Globus pallidus (tissue), 1 donor: ENCODE measurements around the gene JAGN1.
"Not testable (repeated sequence)": the region's sequence is repeated elsewhere in the genome, so short reads cannot be mapped to it uniquely, and the experiment has no call there.

Source experiments
- DNase-seq: peaks from one replicate; pipeline ENCODE4 v3.0.0-alpha.2; 2015; ENCODE audit warnings: low spot score

JAGN1 gene

DNA sequence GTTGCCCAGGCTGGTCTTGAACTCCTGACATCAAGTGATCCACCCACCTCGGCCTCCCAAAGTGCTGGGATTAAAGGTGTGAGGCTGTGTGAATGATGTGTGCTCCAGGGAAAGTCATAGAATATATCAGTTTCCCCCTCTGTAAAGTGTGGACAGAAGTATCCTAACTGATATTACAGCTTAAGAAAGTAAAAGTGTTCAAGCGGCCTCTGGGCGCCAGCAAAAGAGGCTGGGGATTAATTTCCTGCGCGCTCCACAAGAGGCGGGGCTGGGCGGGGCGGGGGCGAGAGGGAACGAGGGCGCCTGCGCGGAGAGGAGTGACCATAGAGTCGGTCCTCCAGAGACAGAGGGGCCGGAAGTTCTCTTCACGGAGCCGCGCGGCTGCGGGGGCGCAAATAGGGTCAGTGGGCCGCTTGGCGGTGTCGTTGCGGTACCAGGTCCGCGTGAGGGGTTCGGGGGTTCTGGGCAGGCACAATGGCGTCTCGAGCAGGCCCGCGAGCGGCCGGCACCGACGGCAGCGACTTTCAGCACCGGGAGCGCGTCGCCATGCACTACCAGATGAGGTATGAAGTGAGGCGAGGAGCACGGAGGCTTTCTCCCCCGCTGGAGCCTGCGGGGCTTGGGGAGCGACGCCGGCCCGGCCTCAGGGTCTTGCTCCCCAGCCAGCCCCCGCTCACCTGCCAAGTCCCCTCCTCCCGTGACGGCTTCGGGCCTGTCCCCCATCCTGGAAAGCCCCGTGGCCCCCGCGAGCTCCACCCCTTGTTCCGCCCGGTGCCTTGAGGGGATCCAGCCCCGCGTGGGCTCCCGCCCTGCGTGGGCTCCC is at the start of gene JAGN1:
Gene JAGN1 (plus strand): TSS at position 362 of the 823 bp plus-strand sequence. CDS start 113 bp downstream, at position 475.
- peak; percentile 87 for DNase-seq

DNA sequence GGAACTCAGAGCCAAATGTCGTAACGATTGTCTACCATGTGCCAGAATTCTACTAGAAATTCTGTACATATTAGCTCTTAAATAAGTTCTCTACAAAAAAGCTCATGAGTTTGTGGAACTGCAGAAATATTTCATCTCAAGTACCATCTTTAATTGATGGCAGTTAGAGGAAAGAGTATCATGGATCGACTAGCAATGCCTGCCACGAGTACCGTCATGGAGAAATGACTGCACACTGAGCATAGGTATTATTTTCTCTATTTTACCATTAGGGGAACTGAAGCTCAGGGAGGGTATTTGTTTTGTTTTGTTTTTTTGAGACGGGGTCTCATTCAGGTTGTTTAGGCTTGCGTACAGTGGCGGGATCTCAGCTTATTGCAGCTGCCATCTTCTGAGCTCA is 49.4 kb upstream of the JAGN1 start:
- DNase-seq = no peak

DNA sequence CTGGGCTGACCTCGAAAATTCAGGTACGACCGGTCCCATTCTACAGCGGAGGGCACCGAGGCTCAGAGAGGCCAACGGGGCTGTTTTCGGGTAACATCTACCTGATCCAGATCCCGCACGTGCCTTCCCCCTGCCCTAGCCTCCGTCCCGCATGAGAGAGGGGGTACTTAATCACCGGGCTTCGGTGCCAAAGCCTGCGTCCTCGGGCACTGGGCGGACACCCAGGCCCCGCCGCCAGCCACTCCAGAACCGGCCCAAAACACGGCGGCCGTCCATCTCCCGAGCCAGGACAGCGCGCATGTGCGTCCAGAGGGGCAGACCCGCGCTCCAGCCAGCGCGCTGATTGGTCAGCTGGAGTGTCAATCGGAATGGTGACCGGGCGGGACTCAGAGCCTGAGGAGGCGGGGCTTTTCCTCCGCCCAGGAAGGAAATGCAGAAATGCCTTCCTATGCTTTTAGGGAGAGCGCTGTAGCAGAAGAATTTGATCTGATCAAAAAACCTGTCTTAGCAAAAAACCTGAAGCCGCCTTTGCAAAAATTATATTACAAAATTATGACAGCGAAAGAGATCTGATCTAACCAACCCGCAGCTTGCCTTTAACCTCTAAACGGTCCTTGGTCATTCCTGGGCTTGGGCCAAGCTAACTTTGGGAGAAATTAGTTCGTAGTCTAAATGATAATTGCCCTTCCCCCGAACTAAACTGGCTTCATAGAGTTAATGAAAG is 46.5 kb upstream of the JAGN1 start, which contains the start of gene RPUSD3:
Gene RPUSD3 (minus strand): TSS at position 294 of the 724 bp plus-strand sequence. CDS start 18 bp downstream, at position 276.
- DNase-seq = peak; percentile 96

DNA sequence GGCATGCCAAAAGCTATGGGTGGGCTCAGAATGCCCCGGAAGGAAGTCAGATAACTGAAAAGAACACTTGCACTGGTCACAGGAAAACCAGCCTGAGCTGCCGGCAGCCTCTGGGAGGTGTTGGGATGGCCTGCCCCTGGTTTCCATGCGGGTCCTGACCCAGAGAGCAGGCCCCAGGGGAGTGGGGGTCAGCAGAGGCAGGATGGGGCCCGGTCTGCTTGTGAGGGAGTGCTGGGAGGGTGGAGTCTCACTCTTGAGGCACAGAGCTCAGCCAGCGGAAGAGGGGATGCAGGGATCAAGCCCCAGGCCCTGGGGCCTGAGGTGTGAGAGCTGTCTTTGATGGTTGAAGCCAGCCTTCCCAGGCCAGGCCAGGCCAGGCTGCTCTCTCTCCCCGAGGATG is 44.2 kb upstream of the JAGN1 start:
- DNase-seq = no peak

DNA sequence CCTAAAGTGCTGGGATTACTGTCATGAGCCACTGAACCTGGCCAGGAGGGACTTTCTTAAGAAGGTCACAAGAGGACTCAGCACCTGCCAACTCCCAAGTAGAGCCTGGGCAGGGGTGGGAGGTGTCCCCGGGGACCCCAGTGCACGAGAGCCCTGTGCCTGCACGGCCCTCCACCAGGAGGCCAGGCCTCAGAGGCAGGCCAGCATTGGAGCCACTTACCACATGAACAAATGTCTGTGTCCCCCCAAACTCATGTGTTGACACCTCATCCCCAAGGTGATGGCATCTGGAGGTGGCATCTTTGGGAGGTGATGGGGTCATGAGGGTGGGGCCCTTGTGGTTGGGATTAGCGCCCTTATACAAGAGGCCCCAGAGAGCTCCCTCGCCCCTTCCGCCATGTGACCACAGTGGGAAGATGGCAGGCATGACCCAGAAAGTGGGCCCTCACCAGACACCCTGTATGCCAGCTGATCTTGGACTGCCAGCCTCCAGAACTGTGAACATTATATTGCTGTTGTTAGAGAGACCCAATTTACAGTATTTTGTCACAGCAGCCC is 43.4 kb upstream of the JAGN1 start:
- no peak for DNase-seq

DNA sequence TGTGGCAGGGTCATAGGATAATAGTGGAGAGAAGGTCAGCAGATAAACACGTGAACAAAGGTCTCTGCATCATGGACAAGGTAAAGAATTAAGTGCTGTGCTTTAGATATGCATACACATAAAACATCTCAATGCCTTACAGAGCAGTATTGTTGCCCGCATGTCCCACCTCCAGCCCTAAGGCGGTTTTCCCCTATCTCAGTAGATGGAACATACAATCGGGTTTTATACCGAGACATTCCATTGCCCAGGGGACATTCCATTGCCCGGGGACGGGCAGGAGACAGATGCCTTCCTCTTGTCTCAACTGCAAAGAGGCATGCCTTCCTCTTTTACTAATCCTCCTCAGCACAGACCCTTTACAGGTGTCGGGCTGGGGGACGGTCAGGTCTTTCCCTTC is 42.5 kb upstream of the JAGN1 start:
- DNase-seq = not testable (repeated sequence)

DNA sequence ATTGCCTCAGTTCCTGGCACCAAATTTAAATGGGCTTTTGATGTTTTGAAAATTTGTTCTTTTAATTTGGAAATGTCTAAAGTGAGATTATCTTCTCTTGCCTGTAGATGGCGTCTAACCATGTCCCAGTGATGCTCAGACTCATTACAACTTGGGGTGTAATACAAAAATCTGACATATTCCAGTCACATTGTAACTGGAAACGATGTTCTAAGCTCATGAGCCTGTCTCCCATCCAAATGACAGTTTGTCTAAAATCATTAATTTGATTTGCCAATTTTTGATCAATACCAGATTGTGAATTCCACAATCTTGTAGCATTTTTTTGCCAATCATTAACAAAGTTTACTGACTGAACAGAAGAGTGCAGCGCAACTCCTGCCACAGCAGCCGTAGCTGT is 41.5 kb upstream of the JAGN1 start:
- DNase-seq = not testable (repeated sequence)

DNA sequence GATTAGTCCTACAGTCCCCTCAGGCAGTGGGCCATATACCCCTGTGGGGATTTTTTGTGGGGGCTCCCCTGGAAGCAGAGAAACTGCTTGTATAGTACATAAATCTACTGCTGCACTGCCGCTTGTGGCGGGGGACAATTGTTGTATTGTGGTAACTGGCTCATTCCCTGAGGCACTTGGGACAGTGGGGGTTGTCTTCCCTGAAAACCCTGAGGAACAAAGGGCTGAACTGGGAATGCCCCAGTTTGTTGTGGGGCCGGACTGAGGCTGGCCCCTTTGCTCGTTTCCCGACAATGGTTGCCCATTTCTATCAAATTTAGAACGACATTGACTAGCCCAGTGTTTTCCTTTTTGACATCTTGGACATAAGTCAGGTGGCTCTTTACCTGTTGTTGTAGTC is 39.0 kb upstream of the JAGN1 start:
- peak; percentile 20 for DNase-seq

DNA sequence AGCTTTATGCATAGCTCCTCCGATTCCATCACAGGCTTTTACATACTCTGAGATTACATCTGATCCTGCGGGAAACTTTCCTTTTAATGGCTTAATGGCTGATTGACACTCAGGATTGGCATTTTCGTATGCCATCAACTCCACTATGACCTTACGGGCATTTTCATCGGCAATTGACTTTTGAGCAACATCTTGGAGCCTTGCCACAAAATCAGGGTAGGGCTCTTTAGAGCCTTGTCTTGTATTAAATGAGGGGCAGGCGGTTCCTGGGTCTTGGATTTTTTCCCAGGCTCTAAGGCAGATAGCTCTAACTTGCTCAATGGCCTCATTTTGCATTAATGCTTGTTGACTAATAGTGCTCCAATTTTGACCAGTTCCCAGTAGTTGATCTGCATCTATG is 38.5 kb upstream of the JAGN1 start:
- DNase-seq = not testable (repeated sequence)

DNA sequence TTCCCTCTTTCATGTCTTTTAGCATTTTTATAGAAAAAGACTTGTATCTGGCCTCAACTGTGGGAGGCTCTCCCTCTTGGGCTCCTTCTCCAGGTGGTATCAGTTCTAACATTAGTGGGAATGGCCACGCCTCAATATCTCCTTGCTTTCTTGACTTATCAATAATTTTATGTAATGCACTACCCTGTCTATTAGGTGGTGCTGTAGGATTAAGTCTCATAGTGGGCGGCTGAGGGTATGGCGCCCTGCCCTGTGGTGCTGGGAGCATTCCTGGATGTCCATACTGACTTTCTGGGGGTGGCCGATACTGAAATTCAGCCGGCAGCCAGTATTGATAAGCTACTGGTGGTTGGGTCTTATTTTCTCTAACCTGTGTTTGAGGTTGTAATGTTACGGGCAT is 37.9 kb upstream of the JAGN1 start:
- no peak for DNase-seq

DNA sequence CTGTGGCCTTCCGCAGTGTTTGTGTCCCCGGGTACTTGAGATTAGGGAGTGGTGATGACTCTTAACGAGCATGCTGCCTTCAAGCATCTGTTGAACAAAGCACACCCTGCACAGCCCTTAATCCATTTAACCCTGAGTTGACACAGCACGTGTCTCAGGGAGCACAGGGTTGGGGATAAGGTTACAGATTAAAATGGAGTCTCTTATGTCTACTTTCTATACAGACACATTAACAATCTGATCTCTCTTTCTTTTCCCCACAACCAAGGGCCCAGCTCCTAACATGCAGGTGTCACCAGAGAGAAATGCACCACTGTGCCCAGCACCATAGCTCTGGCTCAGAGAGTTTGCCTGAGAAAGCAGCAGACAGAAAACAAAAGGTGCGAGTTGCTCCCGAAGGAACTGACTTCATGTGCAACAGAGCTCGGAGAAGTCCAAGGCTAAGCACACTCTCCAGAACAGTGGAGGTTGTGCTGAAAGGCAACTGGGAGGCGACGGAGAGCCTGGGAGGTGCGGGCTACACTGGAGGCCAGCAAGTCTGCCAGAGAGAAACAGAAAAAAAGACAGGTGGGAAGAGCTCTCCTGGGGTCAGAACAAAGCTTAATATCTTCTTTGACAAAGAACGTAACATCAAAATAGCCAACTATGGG is 36.0 kb upstream of the JAGN1 start:
- not testable (repeated sequence) for DNase-seq

DNA sequence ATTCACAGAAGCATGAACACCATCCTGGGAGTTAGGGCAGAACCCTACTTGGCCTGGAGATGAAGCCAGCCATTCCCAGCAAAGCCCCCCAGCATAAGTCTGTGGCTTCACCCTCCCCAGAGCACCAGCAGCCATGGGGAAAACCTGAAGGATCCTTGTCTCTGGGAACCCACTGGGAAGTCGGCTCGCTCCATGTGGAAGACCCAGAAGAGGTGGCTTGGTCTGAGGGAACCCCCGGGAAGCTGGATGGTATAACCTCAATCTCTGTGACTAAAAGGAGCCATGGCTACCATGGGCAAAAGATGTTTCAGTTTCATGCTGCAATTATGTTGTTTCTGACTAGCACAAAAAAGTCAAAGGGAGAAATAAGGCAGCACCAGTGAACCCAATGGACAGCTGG is 34.8 kb upstream of the JAGN1 start:
- no peak for DNase-seq

DNA sequence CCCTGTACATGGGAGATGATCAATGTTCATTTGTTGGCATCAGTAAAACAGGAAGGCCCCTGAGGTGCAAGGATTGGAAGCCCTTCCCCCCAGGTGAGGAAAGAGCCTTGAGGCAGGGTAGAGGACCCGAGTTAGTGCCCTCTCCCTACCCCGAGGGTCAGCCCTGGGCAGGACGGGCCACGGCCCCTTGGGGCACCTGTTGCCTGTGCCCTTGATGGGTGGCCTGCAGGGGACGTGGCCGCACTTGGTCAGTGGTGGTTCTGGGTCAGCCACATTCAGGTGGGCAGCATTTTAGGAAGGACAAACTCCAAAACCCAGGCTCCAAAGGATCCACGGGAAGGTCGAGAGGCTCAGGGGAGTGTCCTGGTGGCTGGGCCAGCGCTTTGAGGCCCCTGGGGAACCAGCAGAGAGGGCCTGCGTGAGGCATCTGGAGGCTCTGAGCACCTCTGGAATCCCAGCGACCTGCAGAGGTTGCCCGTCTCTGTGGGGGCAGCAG is 30.8 kb upstream of the JAGN1 start:
- DNase-seq = no peak

DNA sequence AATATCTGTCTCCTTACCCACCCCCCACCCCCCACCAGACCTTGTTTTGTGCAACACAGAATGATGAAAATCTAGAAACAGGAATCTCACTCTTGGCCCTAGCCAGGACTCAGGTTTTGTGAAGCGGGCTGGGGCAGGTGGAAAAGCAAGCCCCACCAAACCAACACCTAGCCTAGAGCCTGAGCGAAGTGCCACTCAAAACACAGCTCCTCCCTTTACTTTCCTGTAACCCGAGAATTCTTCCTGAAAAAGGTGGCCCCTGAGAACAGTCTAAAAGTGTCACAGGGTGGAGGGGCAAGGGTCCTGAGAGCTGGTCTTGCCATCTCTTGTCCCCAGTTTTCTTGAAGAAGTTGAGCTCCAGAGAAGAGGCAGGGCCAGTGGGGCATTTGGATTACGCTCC is 29.2 kb upstream of the JAGN1 start:
- no peak for DNase-seq

DNA sequence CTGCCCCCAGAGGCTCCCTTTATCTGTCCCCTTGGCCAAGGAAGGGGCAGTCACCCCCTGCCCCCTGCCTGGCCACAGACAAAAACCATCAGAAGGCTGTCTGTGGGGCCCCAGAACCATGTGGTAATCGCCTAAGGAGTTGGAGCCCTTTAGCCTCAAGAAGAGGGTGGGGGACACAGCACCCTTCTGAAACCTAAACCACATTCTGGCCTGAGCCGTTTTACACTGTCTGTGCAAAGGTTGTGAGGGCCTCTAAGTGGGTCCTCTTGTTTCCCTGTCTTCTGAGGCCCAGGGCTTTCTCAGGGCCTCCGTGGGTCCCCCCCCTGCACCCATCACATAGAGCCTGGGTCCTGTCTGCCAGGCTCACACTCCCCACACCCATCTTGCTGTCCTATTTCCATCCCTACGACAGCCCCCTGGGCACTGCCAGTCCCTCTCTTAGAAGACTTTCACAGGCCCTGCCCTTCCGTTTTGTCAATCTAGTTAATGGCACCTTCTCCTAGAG is 28.7 kb upstream of the JAGN1 start:
- no peak for DNase-seq

DNA sequence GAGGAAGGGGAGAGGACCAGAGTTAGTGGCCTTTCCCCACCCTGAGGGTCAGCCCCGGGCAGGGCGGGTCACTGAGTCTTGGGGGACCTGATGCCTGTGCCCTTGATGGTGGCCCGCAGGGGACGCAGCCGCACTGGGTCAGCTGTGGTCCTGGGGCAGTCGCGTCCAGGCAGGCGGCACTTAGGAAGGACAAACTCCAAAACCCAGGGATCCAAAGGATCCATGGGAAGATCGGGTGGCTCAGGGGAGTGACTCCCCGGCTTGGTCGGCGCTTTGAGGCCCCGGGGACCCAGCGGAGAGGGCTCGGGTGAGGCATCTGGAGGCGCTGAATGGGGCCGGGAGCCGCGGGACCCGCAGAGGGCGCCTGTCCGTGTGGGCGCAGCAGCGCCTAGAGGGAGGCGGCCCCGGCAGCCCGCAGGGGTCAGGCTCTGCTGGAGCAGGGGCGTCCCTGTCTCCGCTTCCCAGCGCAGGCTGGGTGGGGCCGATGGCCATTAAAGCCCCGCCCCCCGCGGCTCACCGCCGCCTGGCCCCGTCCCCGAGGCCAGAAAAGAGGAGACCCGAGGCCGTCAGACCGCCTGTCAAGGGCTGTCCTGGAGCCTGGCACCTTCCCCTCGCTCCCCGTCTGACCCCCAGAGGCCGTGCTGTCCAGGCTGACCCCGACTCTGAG is 27.9 kb upstream of the JAGN1 start:
- no peak for DNase-seq

DNA sequence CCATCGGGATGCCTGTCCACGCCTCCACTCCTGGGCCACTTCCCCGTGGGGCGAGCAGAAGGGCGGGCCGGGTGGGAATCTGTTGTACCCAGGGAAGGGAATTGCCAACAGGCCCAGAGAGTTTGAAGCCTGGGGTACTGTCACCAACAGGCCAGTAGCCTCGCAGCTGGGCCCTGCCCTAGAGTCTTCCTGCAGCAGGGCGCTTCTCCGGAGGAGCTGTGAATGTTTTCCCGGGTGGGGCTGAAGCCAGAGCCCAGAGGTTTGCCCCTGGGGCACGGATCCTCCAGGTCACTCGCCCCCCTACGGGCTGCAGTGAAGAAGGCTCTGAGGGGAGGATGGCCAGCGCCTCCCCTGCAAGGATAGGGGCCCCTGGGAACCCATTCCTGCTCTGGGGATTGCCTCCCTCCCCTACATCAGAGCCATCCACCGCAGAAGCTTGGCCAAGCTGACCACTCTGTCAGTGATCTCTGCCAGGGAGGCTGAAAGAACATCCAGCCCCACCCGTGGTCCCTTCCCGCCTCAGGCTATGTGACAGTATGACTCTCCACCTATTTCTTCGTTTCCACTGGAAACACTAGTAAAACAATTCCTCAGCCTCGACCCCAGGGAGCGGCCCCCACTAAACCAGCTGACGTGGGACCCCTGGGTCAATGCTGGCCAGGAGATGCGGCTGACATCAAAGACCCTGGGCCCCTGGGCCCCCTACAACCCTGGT is 27.2 kb upstream of the JAGN1 start:
- no peak for DNase-seq

DNA sequence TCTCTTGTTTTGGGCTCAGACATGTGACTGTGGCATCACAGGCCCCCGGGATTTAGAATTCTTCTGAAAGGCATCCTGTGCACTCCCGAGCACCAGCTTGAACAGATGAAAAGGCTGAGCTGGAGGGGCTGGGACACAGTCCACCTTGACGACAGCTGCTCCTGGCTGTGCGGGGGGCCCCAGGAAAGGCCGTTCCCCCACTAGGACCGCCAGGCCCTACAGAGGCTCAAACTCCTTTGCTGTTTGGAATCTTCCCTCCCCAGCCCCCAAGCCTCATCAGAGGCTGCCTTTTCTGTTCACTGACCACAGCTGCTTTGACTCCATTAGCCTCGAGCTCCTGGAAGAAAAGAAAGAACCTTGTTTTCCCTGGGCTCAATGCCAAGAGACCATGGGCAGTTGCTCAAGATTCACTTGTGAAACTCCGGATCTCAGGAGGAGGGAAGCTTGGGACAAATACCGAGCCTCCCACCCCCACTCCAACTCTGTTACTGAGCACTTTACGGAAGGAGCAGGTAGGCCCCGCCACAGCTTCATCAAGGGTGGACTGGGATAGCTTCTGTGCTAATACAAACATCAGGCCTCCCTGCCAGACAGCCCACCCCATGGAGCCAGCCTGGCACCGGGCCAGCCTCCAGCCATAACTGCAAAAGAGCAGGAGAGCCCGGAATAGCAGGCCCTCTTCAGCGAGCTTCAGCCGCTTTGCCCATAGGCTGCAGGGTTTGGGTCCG is 26.0 kb upstream of the JAGN1 start:
- DNase-seq = peak; percentile 74

DNA sequence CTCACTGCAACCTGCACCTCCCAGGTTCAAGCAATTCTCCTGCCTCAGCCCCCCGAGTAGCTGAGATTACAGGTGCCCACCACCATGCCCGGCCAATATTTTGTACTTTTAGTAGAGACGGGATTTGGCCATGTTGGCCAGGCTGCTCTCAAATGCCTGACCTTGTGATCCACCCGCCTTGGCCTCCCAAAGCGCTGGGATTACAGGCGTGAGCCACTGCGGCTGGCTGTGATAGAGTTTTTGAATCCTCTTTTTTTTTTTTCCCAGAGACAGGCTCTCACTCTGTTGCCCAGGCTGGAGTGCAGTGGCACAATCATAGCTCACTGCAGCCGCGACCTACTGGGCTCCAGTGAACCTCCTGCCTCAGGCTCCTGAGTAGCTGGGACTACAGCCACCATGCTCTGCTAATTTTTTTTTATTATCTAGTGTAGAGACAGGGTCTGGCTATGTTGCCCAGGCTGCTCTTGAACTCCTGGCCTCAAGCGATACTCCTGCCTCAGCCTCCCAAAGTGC is 25.2 kb upstream of the JAGN1 start:
- DNase-seq = not testable (repeated sequence)

DNA sequence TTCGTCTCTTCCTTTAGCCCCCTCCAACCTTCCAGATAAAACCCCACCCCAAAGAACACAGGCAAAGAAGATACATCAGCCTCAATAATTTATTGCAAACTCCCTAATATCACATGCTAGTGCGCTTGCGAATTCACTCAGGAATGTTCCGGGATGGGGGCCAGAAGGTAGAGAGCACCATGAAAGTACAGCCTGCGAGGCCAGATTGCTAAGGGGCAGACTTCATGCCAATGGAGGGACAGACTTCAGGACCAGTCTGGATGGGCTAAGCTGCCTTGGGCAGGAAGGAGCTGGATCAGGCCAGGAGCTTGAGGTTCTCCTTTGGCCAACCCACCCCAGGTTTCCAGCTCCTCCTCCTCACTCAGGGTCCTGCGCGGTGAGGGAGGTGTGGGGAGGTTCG is 23.8 kb upstream of the JAGN1 start:
- DNase-seq = no peak
